Smooth muscle cell (in vitro differentiated cells): ENCODE measurements around the gene GNG13. TPM values are rescaled to one million over a fixed set of nuclear protein-coding genes. Genes with fewer than 3 reads are reported as not detected.

Experiments used
- DNase-seq: peaks from one replicate; lab custom pipeline; 2025; ENCODE audit not compliant: unreplicated experiment; lab: John Stamatoyannopoulos, UW
- H2AFZ ChIP-seq: fragments of 200-600 bp; sonication (generic); 2 replicates; pipeline ENCODE4 v1.6.0; 2016; ENCODE audit warnings: antibody characterized with exemption, low read depth, mild to moderate bottlenecking
- H3F3A ChIP-seq: fragments of 200-600 bp; sonication (generic); 2 replicates; pipeline ENCODE4 v1.6.0; 2017; ENCODE audit warnings: antibody characterized with exemption, low read depth
- H3K27ac ChIP-seq: fragments of 200-600 bp; sonication (generic); 2 replicates; pipeline ENCODE4 v1.5.1; 2016; ENCODE audit warnings: low read depth, mild to moderate bottlenecking
- H3K27me3 ChIP-seq: fragments of 200-600 bp; sonication (generic); 2 replicates; pipeline ENCODE4 v1.6.1; 2016; ENCODE audit warnings: low read depth, mild to moderate bottlenecking
- H3K36me3 ChIP-seq: fragments of 200-600 bp; sonication (generic); 2 replicates; pipeline ENCODE4 v1.5.1; 2016; ENCODE audit warnings: low read depth
- H3K4me1 ChIP-seq: fragments of 200-600 bp; sonication (generic); 2 replicates; pipeline ENCODE4 v1.5.1; 2016; ENCODE audit warnings: low read depth
- H3K4me2 ChIP-seq: fragments of 200-600 bp; sonication (generic); 2 replicates; pipeline ENCODE4 v1.6.0; 2016; ENCODE audit warnings: mild to moderate bottlenecking
- H3K4me3 ChIP-seq: fragments of 200-600 bp; sonication (generic); 2 replicates; pipeline ENCODE4 v1.5.1; 2016; ENCODE audit warnings: mild to moderate bottlenecking
- H3K79me2 ChIP-seq: fragments of 200-600 bp; sonication (generic); 2 replicates; pipeline ENCODE4 v1.6.0; 2016; ENCODE audit warnings: low read depth, mild to moderate bottlenecking
- H3K9ac ChIP-seq: fragments of 200-600 bp; sonication (generic); 2 replicates; pipeline ENCODE4 v1.6.0; 2016; ENCODE audit warnings: low read depth
- H3K9me3 ChIP-seq: fragments of 200-600 bp; sonication (generic); replicated peaks from 2 replicates; pipeline ENCODE4 v1.5.1; 2016; ENCODE audit warnings: low read depth
- H4K20me1 ChIP-seq: fragments of 200-600 bp; sonication (generic); 2 replicates; pipeline ENCODE4 v1.6.0; 2016; ENCODE audit warnings: low read depth
- whole genome bisulfite sequencing: methylation state at CpG from one replicate; pipeline ENCODE4 v1.1.7; 2016; ENCODE audit warnings: low lambda C conversion rate; 5-methylcytosine and 5-hydroxymethylcytosine counted together
- polyA plus RNA-seq: library from polyadenylated mRNA; unstranded; fragments of >200 nt; fragmentation: Nextera tagmentation; extraction: Ambion mirVana; gene quantifications from 2 replicates; pipeline ENCODE4 v1.2.1, GENCODE V29; 2016
- total RNA-seq: library from RNA; depleted of rRNA; stranded (reverse); fragments of >200 nt; gene quantifications from 2 replicates; pipeline ENCODE4 v1.2.3, GENCODE V29; 2014
- TF ChIP-seq, protein P1 (sequence below): fragments of 200-600 bp; sonication (generic); IDR thresholded peaks from 2 replicates; pipeline ENCODE4 v1.5.1; 2017; ENCODE audit warnings: borderline replicate concordance, mild to moderate bottlenecking, antibody characterized with exemption; ENCODE audit not compliant: insufficient read depth, poor library complexity, severe bottlenecking

GNG13 gene, protein sequence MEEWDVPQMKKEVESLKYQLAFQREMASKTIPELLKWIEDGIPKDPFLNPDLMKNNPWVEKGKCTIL
- total RNA-seq (not detected in 2 replicates), polyA plus RNA-seq (not detected in 2 replicates)

DNA sequence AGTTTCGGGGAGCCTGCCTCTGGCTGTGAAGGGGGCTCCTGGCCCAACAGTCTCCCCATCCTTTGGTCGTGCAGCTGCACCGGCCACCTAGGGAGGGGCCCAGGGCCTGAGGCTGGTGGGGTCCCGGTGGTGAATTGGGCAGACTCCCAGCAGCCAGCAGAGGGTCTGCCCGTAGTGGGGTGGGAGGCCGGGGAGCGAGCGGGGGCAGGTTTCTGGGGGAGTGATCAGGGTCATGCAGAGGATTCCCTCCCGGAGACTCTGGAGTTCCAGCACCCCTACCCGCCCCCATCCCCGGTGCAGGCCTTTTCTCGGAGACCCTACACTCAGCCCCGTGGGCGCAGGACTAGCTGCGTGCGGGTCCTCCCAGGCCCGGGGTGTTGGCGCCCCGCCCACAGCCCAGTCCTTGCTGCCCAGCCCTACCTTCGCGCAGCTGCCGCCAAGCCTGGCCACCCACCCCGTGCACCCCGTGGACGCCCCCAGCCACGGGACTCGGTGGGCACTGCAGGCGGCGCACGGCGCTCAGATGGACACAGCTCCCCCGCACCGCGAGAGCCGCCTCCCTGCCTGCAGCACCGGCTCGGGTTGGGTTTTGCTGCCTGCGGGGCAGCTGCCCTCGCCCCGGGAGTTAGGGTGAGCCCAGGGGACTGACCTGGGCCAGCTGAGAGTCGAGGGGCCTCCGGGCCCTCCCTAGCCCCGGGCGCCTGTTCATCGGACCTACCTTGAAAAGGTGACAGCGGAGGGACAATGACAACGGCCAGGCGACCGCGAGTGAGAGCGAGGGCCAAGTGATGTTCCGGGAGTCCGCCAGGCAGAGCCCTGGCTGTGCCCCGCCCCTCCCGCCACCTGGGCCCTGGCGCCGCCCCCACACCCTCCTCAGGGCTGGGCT is at the start of gene GNG13:
TSS of gene GNG13 (minus strand) at position 787 of the 886 bp plus-strand sequence. CDS start 1,657 bp downstream, outside the sequence.
- Histone ChIP-seq H3F3A (no peaks in the 10 kb centered on the region), H4K20me1 (no peaks in the 10 kb centered on the region), H3K27ac (no peak within 1 kb of the TSS), H3K27me3 (peaks cover 40% of the 10 kb centered on the region), H3K4me3 (no peak within 1 kb of the TSS), H3K36me3 (no peaks in the 10 kb centered on the region), H2AFZ (no peak within 1 kb of the TSS), H3K9ac (no peak within 1 kb of the TSS), H3K79me2 (no peaks in the 10 kb centered on the region), H3K4me1 (peaks cover 8% of the 10 kb centered on the region), H3K9me3 (no peaks in the 10 kb centered on the region), H3K4me2 (peak within 1 kb of the TSS; percentile 57)
- TF ChIP-seq, protein P1, sequence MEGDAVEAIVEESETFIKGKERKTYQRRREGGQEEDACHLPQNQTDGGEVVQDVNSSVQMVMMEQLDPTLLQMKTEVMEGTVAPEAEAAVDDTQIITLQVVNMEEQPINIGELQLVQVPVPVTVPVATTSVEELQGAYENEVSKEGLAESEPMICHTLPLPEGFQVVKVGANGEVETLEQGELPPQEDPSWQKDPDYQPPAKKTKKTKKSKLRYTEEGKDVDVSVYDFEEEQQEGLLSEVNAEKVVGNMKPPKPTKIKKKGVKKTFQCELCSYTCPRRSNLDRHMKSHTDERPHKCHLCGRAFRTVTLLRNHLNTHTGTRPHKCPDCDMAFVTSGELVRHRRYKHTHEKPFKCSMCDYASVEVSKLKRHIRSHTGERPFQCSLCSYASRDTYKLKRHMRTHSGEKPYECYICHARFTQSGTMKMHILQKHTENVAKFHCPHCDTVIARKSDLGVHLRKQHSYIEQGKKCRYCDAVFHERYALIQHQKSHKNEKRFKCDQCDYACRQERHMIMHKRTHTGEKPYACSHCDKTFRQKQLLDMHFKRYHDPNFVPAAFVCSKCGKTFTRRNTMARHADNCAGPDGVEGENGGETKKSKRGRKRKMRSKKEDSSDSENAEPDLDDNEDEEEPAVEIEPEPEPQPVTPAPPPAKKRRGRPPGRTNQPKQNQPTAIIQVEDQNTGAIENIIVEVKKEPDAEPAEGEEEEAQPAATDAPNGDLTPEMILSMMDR = no peak
- 12% methylated on average over 41 of the region's 57 CpGs for WGBS
- DNase-seq = no peak

DNA sequence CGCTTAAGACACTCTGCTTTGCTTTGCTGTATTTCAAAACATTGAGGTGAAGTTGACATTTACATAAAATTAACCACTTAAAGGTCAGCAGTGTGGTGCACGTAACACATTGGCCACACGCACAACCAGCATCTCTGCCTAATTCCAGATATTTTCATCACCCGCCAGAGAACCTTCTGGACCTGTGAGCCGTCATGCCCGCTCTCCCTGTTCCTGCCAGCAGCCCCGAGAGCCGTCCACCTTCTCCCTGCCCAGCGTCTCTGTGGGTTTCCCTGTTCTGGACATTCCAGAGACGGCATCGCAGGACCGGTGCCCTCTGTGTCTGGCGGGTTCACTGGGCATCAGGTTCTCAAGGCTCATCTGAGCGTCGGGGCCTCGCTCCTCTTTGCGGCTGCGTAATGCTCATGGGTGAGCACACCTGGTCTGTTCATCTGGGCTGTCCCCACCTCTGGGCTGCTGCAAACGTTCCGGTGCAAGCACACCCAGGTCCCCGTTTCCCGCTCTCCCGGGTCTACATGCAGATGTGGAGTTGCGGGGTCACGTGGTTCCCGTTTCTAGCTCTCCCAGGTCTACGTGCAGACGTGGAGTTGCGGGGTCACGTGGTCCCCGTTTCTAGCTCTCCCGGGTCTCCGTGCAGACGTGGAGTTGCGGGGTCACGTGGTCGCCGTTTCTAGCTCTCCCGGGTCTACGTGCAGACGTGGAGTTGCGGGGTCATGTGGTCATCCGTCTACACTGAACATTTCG is 48.1 kb upstream of the GNG13 start:
- Histone ChIP-seq H3F3A (no peaks in the 10 kb centered on the region), H3K36me3 (no peaks in the 10 kb centered on the region), H3K27me3 (no peaks in the 10 kb centered on the region), H3K4me3 (no peak overlapping the region), H3K79me2 (no peaks in the 10 kb centered on the region), H3K9ac (no peak overlapping the region), H3K9me3 (no peaks in the 10 kb centered on the region), H3K4me2 (no peak overlapping the region), H3K27ac (no peak overlapping the region), H3K4me1 (no peaks in the 10 kb centered on the region), H2AFZ (no peak overlapping the region), H4K20me1 (no peaks in the 10 kb centered on the region)
- no peak for DNase-seq
- WGBS = 96% methylated on average over 44 of the region's 44 CpGs
- TF ChIP-seq, protein P1 = no peak

DNA sequence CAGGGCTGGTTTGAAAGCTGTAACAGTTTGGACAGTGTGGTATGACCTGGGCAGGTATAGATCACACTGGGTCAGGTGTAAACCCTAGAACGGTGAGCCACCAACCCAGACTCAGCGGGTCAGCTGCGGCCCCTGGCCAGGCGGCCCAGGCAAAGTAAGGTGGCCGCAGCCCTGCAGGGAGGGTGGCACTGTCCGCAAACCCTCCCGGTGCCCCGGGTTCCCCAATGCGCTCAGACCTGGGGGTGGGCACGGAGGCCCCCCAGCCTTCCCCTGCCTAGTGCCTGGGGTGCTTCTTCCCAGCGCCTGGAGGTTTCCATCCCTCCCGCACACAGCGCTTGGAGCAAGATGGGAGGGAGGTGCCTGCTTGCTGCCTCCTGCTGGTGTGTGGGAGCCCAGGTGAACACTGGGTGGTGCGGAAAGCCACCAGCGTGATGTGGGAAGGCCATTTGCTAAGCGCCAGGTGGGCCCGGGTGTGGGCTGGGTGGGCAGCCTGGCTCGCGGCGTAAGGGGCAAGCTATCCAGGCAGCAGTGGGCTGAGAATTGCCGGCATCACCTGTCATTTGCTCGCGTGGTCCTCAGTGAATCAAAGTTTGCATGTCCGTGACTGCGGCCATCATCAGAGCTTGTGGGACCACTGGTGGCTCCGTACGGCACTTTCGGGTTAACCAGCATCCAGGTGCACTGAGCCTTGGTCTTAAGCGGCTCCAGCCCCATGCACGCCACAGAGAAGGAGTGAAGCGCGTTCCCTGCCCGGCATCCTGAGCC is 47.3 kb upstream of the GNG13 start:
- WGBS = 97% methylated on average over 33 of the region's 33 CpGs
- H3K36me3 ChIP-seq = no peaks in the 10 kb centered on the region
- no peaks in the 10 kb centered on the region for H3K9me3 ChIP-seq
- TF ChIP-seq, protein P1 = no peak
- H3K27ac ChIP-seq = no peak overlapping the region
- no peak for DNase-seq
- no peak overlapping the region for H2AFZ ChIP-seq
- no peaks in the 10 kb centered on the region for H3F3A ChIP-seq
- no peak overlapping the region for H3K9ac ChIP-seq
- no peaks in the 10 kb centered on the region for H4K20me1 ChIP-seq
- no peak overlapping the region for H3K4me3 ChIP-seq
- no peaks in the 10 kb centered on the region for H3K27me3 ChIP-seq
- no peaks in the 10 kb centered on the region for H3K79me2 ChIP-seq
- H3K4me1 ChIP-seq = no peaks in the 10 kb centered on the region
- H3K4me2 ChIP-seq = no peak overlapping the region
